Trophoblast cell (in vitro differentiated cells and primary cell): ENCODE data around the gene TLX2.
A peak's percentile ranks its signal among the peaks of the same experiment; 100 is the strongest.

Source experiments
- DNase-seq, 2 donors: peaks; one replicate each; pipeline ENCODE4 v3.0.0-alpha.2; 2016
- H2AFZ ChIP-seq: 2 replicates; pipeline ENCODE4 v1.6.1; 2013; ENCODE audit warnings: low read length, moderate library complexity, mild to moderate bottlenecking; ENCODE audit not compliant: insufficient read depth, poor library complexity
- H2AK5ac ChIP-seq: 2 replicates; pipeline ENCODE4 v1.6.1; 2013; ENCODE audit warnings: mild to moderate bottlenecking, low read length
- H2BK120ac ChIP-seq: 2 replicates; pipeline ENCODE4 v1.6.1; 2013; ENCODE audit warnings: low read length, mild to moderate bottlenecking, moderate library complexity; ENCODE audit not compliant: insufficient read depth, poor library complexity
- H2BK12ac ChIP-seq: 2 replicates; pipeline ENCODE4 v1.6.1; 2013; ENCODE audit warnings: mild to moderate bottlenecking, low read length, moderate library complexity
- H2BK5ac ChIP-seq: 2 replicates; pipeline ENCODE4 v1.6.1; 2013; ENCODE audit warnings: low read length, low read depth, moderate library complexity, mild to moderate bottlenecking; ENCODE audit not compliant: poor library complexity
- H3K14ac ChIP-seq: 2 replicates; pipeline ENCODE4 v1.6.1; 2013; ENCODE audit warnings: mild to moderate bottlenecking, low read length
- H3K18ac ChIP-seq: 2 replicates; pipeline ENCODE4 v1.6.1; 2013; ENCODE audit warnings: mild to moderate bottlenecking, low read length
- H3K23ac ChIP-seq: 2 replicates; pipeline ENCODE4 v1.6.1; 2013; ENCODE audit warnings: low read length
- H3K27ac ChIP-seq: 2 replicates; pipeline ENCODE4 v1.5.1; 2013; ENCODE audit warnings: low read depth, mild to moderate bottlenecking, inconsistent platforms, low read length, moderate library complexity
- H3K27me3 ChIP-seq: 2 replicates; pipeline ENCODE4 v1.6.1; 2013; ENCODE audit warnings: inconsistent platforms, mild to moderate bottlenecking, low read length, moderate library complexity; ENCODE audit not compliant: insufficient read depth
- H3K36me3 ChIP-seq, 2 experiments: 1 replicate in 1 of 2; 2 replicates in 1 of 2; pipeline ENCODE4 v1.6.1; 2013; ENCODE audit warnings: low read length in 2 of 2, mild to moderate bottlenecking in 2 of 2, moderate library complexity in 1 of 2; ENCODE audit not compliant: insufficient read depth in 2 of 2, control insufficient read depth in 1 of 2
- H3K4ac ChIP-seq: 2 replicates; pipeline ENCODE4 v1.6.1; 2013; ENCODE audit warnings: low read depth, mild to moderate bottlenecking, low read length, moderate library complexity
- H3K4me1 ChIP-seq, 2 experiments: 1 replicate in 1 of 2; 2 replicates in 1 of 2; pipeline ENCODE4 v1.6.1; 2013; ENCODE audit warnings: low read length in 2 of 2, mild to moderate bottlenecking in 2 of 2, moderate library complexity in 1 of 2; ENCODE audit not compliant: insufficient read depth in 2 of 2, control insufficient read depth in 1 of 2
- H3K4me2 ChIP-seq: 2 replicates; pipeline ENCODE4 v1.6.1; 2013; ENCODE audit warnings: inconsistent platforms, mild to moderate bottlenecking, low read length, moderate library complexity
- H3K4me3 ChIP-seq: 2 replicates; pipeline ENCODE4 v1.5.1; 2013; ENCODE audit warnings: mild to moderate bottlenecking, low read depth, low read length, inconsistent platforms
- H3K79me1 ChIP-seq: one replicate; pipeline ENCODE4 v1.6.1; 2013; ENCODE audit warnings: low read length
- H3K79me2 ChIP-seq: 2 replicates; pipeline ENCODE4 v1.6.1; 2013; ENCODE audit warnings: low read length, mild to moderate bottlenecking; ENCODE audit not compliant: control insufficient read depth, insufficient read depth, poor library complexity
- H3K9ac ChIP-seq: 2 replicates; pipeline ENCODE4 v1.6.1; 2013; ENCODE audit warnings: mild to moderate bottlenecking, low read length
- H3K9me3 ChIP-seq: 2 replicates; pipeline ENCODE4 v1.6.1; 2013; ENCODE audit warnings: low read depth, mild to moderate bottlenecking, control low read depth, inconsistent platforms, low read length; ENCODE audit not compliant: insufficient read depth
- H4K12ac ChIP-seq: 2 replicates; pipeline ENCODE4 v1.6.1; 2013; ENCODE audit warnings: low read depth, mild to moderate bottlenecking, low read length, moderate library complexity
- H4K8ac ChIP-seq: 2 replicates; pipeline ENCODE4 v1.6.1; 2013; ENCODE audit warnings: low read depth, mild to moderate bottlenecking, low read length, moderate library complexity
- H4K91ac ChIP-seq: one replicate; pipeline ENCODE4 v1.6.1; 2013; ENCODE audit warnings: low read depth, mild to moderate bottlenecking, low read length, moderate library complexity
- WGBS: extraction: QIAGEN DNeasy Blood & Tissue Kit; methylation state at CpG from one replicate; pipeline ENCODE4 v1.1.7; 2013; ENCODE audit warnings: missing lambda C conversion rate; ENCODE audit not compliant: insufficient read length, insufficient coverage; ENCODE audit errors: extremely low coverage; 5-methylcytosine and 5-hydroxymethylcytosine counted together

TLX2 gene

DNA sequence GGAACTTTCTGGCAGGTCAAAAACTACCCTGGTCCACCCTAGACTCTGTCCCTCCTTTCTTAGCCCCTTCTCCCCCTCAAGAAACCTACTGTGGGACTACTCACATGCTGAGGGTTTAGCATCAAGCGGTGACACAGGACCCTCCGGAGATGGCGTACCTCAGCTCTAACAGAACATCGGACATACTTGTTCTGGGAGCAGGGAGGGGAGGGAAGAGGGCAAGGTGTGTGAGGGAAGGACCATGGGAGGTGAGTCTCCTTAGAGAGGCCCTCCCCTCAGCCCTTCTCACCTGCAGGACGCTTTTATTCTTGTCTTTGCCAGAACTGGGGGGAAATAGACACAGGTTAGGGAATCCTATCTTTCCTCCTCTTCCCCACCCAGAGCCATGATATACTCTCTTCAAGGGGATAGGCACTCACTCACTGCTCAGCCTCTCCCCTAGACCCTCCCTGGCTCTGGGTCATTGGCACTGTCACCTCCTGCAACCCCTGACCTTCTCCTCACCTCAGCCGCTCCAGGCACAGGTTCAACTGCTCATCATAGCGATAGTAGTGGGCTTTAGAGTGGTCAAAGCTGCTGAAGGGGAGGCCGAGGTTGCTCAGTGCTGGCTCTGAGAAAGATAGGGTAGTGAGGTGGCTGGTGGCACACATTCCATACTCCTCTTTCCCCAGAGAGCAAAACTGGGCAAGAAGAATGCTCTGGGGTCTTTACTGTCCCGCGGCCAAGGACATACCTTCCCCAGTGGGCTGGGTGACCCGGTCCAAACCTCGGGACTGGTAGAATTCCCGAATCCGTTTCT, 8.6 kb upstream of the TLX2 start:
- no peak overlapping the region for H3K9ac ChIP-seq
- peaks cover 39% of the 10 kb centered on the region for H3K27me3 ChIP-seq
- H3K27ac ChIP-seq, result no peak overlapping the region
- H4K8ac ChIP-seq, result no peak overlapping the region
- H4K12ac ChIP-seq, result no peak overlapping the region
- no peak overlapping the region for H2BK120ac ChIP-seq
- H2AFZ ChIP-seq, result no peak overlapping the region
- no peak overlapping the region for H2BK12ac ChIP-seq
- peaks cover 2% of the 10 kb centered on the region for H3K9me3 ChIP-seq
- H3K4me2 ChIP-seq, result no peak overlapping the region
- DNase-seq, result no peak
- WGBS, result no CpG with 5 or more reads among the region's 14 CpGs
- no peak overlapping the region for H3K18ac ChIP-seq
- no peak overlapping the region for H3K4ac ChIP-seq
- H2BK5ac ChIP-seq, result no peak overlapping the region
- H3K4me1 ChIP-seq, result peaks cover 19 to 24% of the 10 kb centered on the region in 2 experiments
- H3K36me3 ChIP-seq, result peaks cover 8 to 11% of the 10 kb centered on the region in 2 experiments
- H2AK5ac ChIP-seq, result no peak overlapping the region
- no peak overlapping the region for H3K14ac ChIP-seq
- peaks cover 28% of the 10 kb centered on the region for H3K79me1 ChIP-seq
- H3K23ac ChIP-seq, result no peak overlapping the region
- H3K79me2 ChIP-seq, result peaks cover 16% of the 10 kb centered on the region
- H3K4me3 ChIP-seq, result no peak overlapping the region
- H4K91ac ChIP-seq, result no peak overlapping the region

- Histone ChIP-seq H2BK12ac (peak within 1 kb of the TSS; percentile 7), H4K8ac (peak within 1 kb of the TSS; percentile 98), H2BK120ac (peak within 1 kb of the TSS; percentile 94), H3K9me3 (peaks cover 2% of the 10 kb centered on the region), H2BK5ac (peak within 1 kb of the TSS; percentile 95), H3K4me3 (peak within 1 kb of the TSS; percentile 98), H3K9ac (peak within 1 kb of the TSS; percentile 96), H2AK5ac (peak within 1 kb of the TSS; percentile 80), H3K79me2 (peaks cover 16% of the 10 kb centered on the region), H3K23ac (no peak within 1 kb of the TSS), H3K27ac (peak within 1 kb of the TSS; percentile 98), H3K36me3 (peaks cover 8 to 11% of the 10 kb centered on the region in 2 experiments), H2AFZ (peak within 1 kb of the TSS; percentile 98), H3K27me3 (peaks cover 36% of the 10 kb centered on the region), H3K4me1 (peaks cover 19 to 20% of the 10 kb centered on the region in 2 experiments), H4K12ac (peak within 1 kb of the TSS; percentile 93), H3K4ac (peak within 1 kb of the TSS; percentile 88), H3K79me1 (peaks cover 27% of the 10 kb centered on the region), H3K4me2 (peak within 1 kb of the TSS; percentile 95), H3K14ac (peak within 1 kb of the TSS; percentile 99), H4K91ac (peak within 1 kb of the TSS; percentile 99), H3K18ac (peak within 1 kb of the TSS; percentile 97)
- DNase-seq, result peak; percentile 99 to 100
- no CpG with 5 or more reads among the region's 56 CpGs for WGBS
Observed at GRCh38 chr2:74507145-74507925, 6.9 kb upstream of the TLX2 start, which contains the start of gene PCGF1. Gene PCGF1, minus strand, starts transcription at chr2:74507695. Its CDS starts 27 bp downstream, at chr2:74507668.

- Histone ChIP-seq H2AK5ac (peak overlapping the region; percentile 7), H3K18ac (peak overlapping the region; percentile 56), H2BK12ac (no peak overlapping the region), H3K27me3 (peaks cover 34% of the 10 kb centered on the region), H4K8ac (peak overlapping the region; percentile 93), H3K9me3 (peaks cover 2% of the 10 kb centered on the region), H3K4ac (peak overlapping the region; percentile 35), H3K27ac (no peak overlapping the region), H2AFZ (peak overlapping the region; percentile 81), H3K4me1 (peaks cover 15 to 19% of the 10 kb centered on the region in 2 experiments), H3K79me2 (peaks cover 12% of the 10 kb centered on the region), H3K14ac (peak overlapping the region; percentile 72), H3K4me3 (peak overlapping the region; percentile 70), H3K36me3 (peaks cover 8 to 11% of the 10 kb centered on the region in 2 experiments), H3K79me1 (peaks cover 20% of the 10 kb centered on the region), H3K9ac (peak overlapping the region; percentile 75), H4K91ac (peak overlapping the region; percentile 90), H2BK120ac (peak overlapping the region; percentile 82), H4K12ac (peak overlapping the region; percentile 73), H3K23ac (no peak overlapping the region), H3K4me2 (peak overlapping the region; percentile 95), H2BK5ac (peak overlapping the region; percentile 25)
- DNase-seq, result peak in 1 of 2 donors; percentile 49
- no CpG with 5 or more reads among the region's 38 CpGs for WGBS
Observed at GRCh38 chr2:74507926-74508520, 6.2 kb upstream of the TLX2 start.

DNA sequence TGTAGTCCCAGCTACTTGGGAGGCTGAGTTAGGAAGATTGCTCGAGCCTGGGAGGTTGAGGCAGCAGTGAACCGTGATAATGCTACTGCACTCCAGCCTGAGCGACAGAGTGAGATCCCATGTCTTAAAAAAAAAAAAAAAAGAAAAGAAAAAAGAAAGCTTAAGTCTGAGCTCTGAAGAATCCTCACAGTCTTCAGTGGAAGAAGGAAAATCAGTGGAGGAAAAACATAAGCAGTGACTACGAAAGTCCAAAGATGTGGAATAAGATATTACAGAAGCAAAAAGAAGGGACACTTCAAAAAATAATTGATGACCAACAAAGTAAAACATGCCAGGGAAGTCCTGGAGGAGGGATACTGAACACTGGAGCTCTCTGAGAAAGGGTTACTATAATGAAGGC, 4.0 kb upstream of the TLX2 start:
- no peak overlapping the region for H3K4ac ChIP-seq
- H2AK5ac ChIP-seq, result no peak overlapping the region
- no peak overlapping the region for H4K91ac ChIP-seq
- peaks cover 8 to 9% of the 10 kb centered on the region in 2 experiments for H3K36me3 ChIP-seq
- H3K9ac ChIP-seq, result no peak overlapping the region
- H4K8ac ChIP-seq, result no peak overlapping the region
- H2AFZ ChIP-seq, result no peak overlapping the region
- no peak overlapping the region for H2BK5ac ChIP-seq
- H3K4me1 ChIP-seq, result peaks cover 9 to 11% of the 10 kb centered on the region in 2 experiments
- H3K9me3 ChIP-seq, result peaks cover 6% of the 10 kb centered on the region
- no peak overlapping the region for H3K4me2 ChIP-seq
- H3K27me3 ChIP-seq, result peaks cover 48% of the 10 kb centered on the region
- no peak overlapping the region for H2BK120ac ChIP-seq
- peaks cover 12% of the 10 kb centered on the region for H3K79me1 ChIP-seq
- no peak overlapping the region for H3K14ac ChIP-seq
- H3K23ac ChIP-seq, result no peak overlapping the region
- no peak overlapping the region for H2BK12ac ChIP-seq
- no CpG with 5 or more reads among the region's 4 CpGs for WGBS
- no peak overlapping the region for H4K12ac ChIP-seq
- H3K79me2 ChIP-seq, result peaks cover 8% of the 10 kb centered on the region
- no peak overlapping the region for H3K18ac ChIP-seq
- no peak for DNase-seq
- H3K4me3 ChIP-seq, result no peak overlapping the region
- H3K27ac ChIP-seq, result no peak overlapping the region
